Caco-2 (cell line): ENCODE measurements around the gene PTPN14. TPM values are rescaled to one million over a fixed set of nuclear protein-coding genes. Genes with fewer than 3 reads are reported as not detected.

Experiments used
- BruUV-seq: library from RNA; stranded (reverse); fragments of 400-500 nt; replicated peaks from 2 replicates; lab custom pipeline; 2021; lab: Mats Ljungman, UMichigan
- CTCF ChIA-PET: fragments of 300-600 bp; sonication (Branson Sonifier 250); formaldehyde crosslinking; loops from one replicate; lab custom pipeline; 2022; ENCODE audit warnings: antibody characterized with exemption; lab: Charles Lee
- POLR2A ChIA-PET: fragments of 300-600 bp; sonication (Branson Sonifier 250); formaldehyde crosslinking; loops from one replicate; lab custom pipeline; 2022; ENCODE audit warnings: antibody characterized with exemption; lab: Charles Lee
- DNase-seq, 2 experiments: peaks; one replicate each; pipeline versions ENCODE4 v3.0.0 to v3.0.0-alpha.2; 2020 to 2022
- H3K27me3 ChIP-seq: replicated peaks from 2 replicates; pipeline ENCODE4 v1.6.0; 2011; ENCODE audit warnings: low read length; ENCODE audit not compliant: control insufficient read depth, insufficient read depth
- H3K36me3 ChIP-seq: 2 replicates; pipeline ENCODE4 v1.5.1; 2011; ENCODE audit warnings: low read length; ENCODE audit not compliant: control insufficient read depth, insufficient read depth
- H3K4me1 ChIP-seq: fragments of 250-450 bp; sonication (Bioruptor Pico); 2 replicates; pipeline ENCODE4 v1.5.1; 2020; ENCODE audit warnings: mild to moderate bottlenecking
- H3K4me3 ChIP-seq: 2 replicates; pipeline ENCODE4 v1.5.1; 2011; ENCODE audit warnings: low read depth, mild to moderate bottlenecking, control low read depth, low read length
- H3K9me3 ChIP-seq: fragments of 250-450 bp; sonication (Bioruptor Pico); 2 replicates; pipeline ENCODE4 v1.5.1; 2020; ENCODE audit warnings: mild to moderate bottlenecking, moderate library complexity
- H3K27ac Mint-ChIP-seq: one replicate; pipeline ENCODE4 v1.8.0; 2022; ENCODE audit warnings: mixed read lengths; ENCODE audit not compliant: unreplicated experiment
- H3K27me3 Mint-ChIP-seq: one replicate; pipeline ENCODE4 v1.8.0; 2022; ENCODE audit warnings: mixed read lengths; ENCODE audit not compliant: insufficient read depth, unreplicated experiment
- H3K36me3 Mint-ChIP-seq: one replicate; pipeline ENCODE4 v1.8.0; 2022; ENCODE audit warnings: mild to moderate bottlenecking, mixed read lengths; ENCODE audit not compliant: insufficient read depth, unreplicated experiment
- H3K4me1 Mint-ChIP-seq: one replicate; pipeline ENCODE4 v1.8.0; 2022; ENCODE audit warnings: low read depth, mixed read lengths; ENCODE audit not compliant: unreplicated experiment
- H3K4me3 Mint-ChIP-seq: one replicate; pipeline ENCODE4 v1.8.0; 2022; ENCODE audit warnings: mild to moderate bottlenecking, moderate library complexity, mixed read lengths; ENCODE audit not compliant: unreplicated experiment
- H3K9me3 Mint-ChIP-seq: one replicate; pipeline ENCODE4 v1.8.0; 2022; ENCODE audit warnings: mixed read lengths; ENCODE audit not compliant: unreplicated experiment
- CTCF ChIP-seq, 2 experiments: fragments of 200-600 bp in 1 of 2; IDR thresholded peaks; 1 replicate in 1 of 2; 2 replicates in 1 of 2; pipeline versions ENCODE4 v1.5.1 to v1.8.0; 2011 to 2022; ENCODE audit warnings: antibody characterized with exemption in 1 of 2, control low read depth in 1 of 2, inconsistent platforms in 1 of 2, low read depth in 1 of 2, low read length in 1 of 2, mild to moderate bottlenecking in 1 of 2, moderate library complexity in 1 of 2; ENCODE audit not compliant: insufficient read depth in 1 of 2, severe bottlenecking in 1 of 2, unreplicated experiment in 1 of 2
- intact Hi-C: fragments of 100-400 bp; cut with micrococcal nuclease; formaldehyde crosslinking; loops from one replicate; pipeline ENCODE4 v1.10.0; 2022; ENCODE audit not compliant: unreplicated experiment
- total RNA-seq: library from RNA; stranded (reverse); gene quantifications from 2 replicates; pipeline ENCODE4 v1.2.3, GENCODE V29; 2022

PTPN14 gene
- total RNA-seq, 1 experiment from 2014 or later, result 103 TPM

- Mint-ChIP-seq H3K4me3 (peak overlapping the region; percentile 81), H3K36me3 (peaks cover 50% of the 10 kb centered on the region), H3K4me1 (peaks cover 30% of the 10 kb centered on the region), H3K9me3 (no peaks in the 10 kb centered on the region), H3K27me3 (no peaks in the 10 kb centered on the region), H3K27ac (peak overlapping the region; percentile 97)
- H3K27me3 ChIP-seq, result no peaks in the 10 kb centered on the region
- intact Hi-C loops, result loop anchor here (1.0 to 5.0 kb wide), 4 partner anchors 85 to 270 kb away; partner anchors contain the start of gene SMYD2
- BruUV-seq, result TSS peak; percentile 84
- no peaks in the 10 kb centered on the region for H3K36me3 ChIP-seq
- no peak for TF ChIP-seq CTCF (IDR thresholded peaks at IDR 0.05; ENCODE audit: insufficient read depth in 1 of 2, low read depth in 1 of 2, low read length in 1 of 2, severe bottlenecking in 1 of 2, unreplicated experiment in 1 of 2)
- no peaks in the 10 kb centered on the region for H3K9me3 ChIP-seq
- ChIA-PET CTCF (interaction anchor here (0.6 to 2.4 kb wide), 8 partner anchors 22 to 222 kb away, joined by 3 to 11 read pairs (median 3); no protein-coding TSS in a partner anchor), POLR2A (interaction anchor here (0.6 to 1.7 kb wide), 19 partner anchors 10 to 296 kb away, joined by 3 to 19 read pairs (median 5); no protein-coding TSS in a partner anchor)
- H3K4me1 ChIP-seq, result peaks cover 49% of the 10 kb centered on the region
- peak overlapping the region; percentile 72 for H3K4me3 ChIP-seq
- DNase-seq, result peak; percentile 91 to 95
These were observed 789 bp upstream of the PTPN14 start for GRCh38 chr1:214552174-214552608.

DNA sequence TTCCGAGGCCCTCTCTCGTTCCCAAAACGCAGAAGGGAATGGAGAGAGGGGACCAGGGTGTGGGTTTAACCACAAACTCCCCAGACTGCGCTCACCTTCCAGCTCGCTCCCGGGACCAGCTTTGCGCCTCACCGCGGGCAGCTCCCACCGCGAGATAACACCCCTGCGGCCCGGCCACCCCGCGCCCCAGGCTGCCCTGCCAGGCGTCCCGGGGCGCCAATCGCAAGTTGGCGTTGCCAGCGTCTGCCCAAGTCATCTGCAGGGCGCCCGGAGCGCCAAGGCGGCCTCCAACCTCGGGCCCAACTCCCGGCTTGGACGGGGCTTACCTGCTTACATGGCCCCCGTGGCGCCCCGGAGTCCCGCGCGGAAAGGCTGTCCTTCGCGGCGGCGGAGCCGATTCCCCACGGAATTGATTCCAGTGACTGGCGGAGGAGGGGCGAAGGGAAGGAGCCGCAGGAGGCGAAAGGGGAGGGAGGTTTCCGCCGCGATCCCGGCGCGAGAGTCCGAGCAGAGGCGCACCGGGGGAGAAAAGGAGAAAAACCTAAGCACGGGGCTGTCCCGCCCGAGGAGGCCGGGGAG lies 456 bp downstream of the PTPN14 start:
- no TSS peak for BruUV-seq
- intact Hi-C loops, result loop anchor here (1.0 to 5.0 kb wide), 6 partner anchors 34 to 269 kb away; partner anchors contain the start of gene SMYD2
- ChIA-PET POLR2A (interaction anchor here (0.5 to 2.3 kb wide), 15 partner anchors 12 to 1943 kb away, joined by 3 to 19 read pairs (median 6); partner anchors contain the start of gene ATF3), CTCF (interaction anchor here (0.7 to 2.4 kb wide), 3 partner anchors 35 to 218 kb away, joined by 3 to 11 read pairs (median 4); no protein-coding TSS in a partner anchor)
- H3K36me3 ChIP-seq, result no peaks in the 10 kb centered on the region
- H3K27me3 ChIP-seq, result no peaks in the 10 kb centered on the region
- H3K9me3 ChIP-seq, result no peaks in the 10 kb centered on the region
- H3K4me3 ChIP-seq, result peak overlapping the region; percentile 94
- peaks cover 33% of the 10 kb centered on the region for H3K4me1 Mint-ChIP-seq
- H3K27me3 Mint-ChIP-seq, result no peaks in the 10 kb centered on the region
- peaks cover 50% of the 10 kb centered on the region for H3K4me1 ChIP-seq
- peak overlapping the region; percentile 97 for H3K27ac Mint-ChIP-seq
- no peak for TF ChIP-seq CTCF (IDR thresholded peaks at IDR 0.05; ENCODE audit: insufficient read depth in 1 of 2, low read depth in 1 of 2, low read length in 1 of 2, severe bottlenecking in 1 of 2, unreplicated experiment in 1 of 2)
- H3K4me3 Mint-ChIP-seq, result peak overlapping the region; percentile 81
- H3K36me3 Mint-ChIP-seq, result peaks cover 58% of the 10 kb centered on the region
- DNase-seq, result peak; percentile 52 to 56
- no peaks in the 10 kb centered on the region for H3K9me3 Mint-ChIP-seq

GRCh38 chr1:214550013-214550856 lies 1.2 kb downstream of the PTPN14 start:
- peaks cover 51% of the 10 kb centered on the region for H3K4me1 ChIP-seq
- intact Hi-C loops, result loop anchor here (5.0 kb wide), 2 partner anchors 83 to 268 kb away; partner anchors contain the start of gene SMYD2
- no peaks in the 10 kb centered on the region for H3K9me3 Mint-ChIP-seq
- H3K27me3 Mint-ChIP-seq, result no peaks in the 10 kb centered on the region
- H3K27me3 ChIP-seq, result no peaks in the 10 kb centered on the region
- CTCF ChIA-PET, result interaction anchor here (0.7 to 1.5 kb wide), 4 partner anchors 34 to 143 kb away, joined by 3 to 11 read pairs (median 4); no protein-coding TSS in a partner anchor
- peak; percentile 21 to 28 for TF ChIP-seq CTCF (IDR thresholded peaks at IDR 0.05; ENCODE audit: insufficient read depth in 1 of 2, low read depth in 1 of 2, low read length in 1 of 2, severe bottlenecking in 1 of 2, unreplicated experiment in 1 of 2)
- H3K4me3 ChIP-seq, result peak overlapping the region; percentile 94
- H3K4me3 Mint-ChIP-seq, result peak overlapping the region; percentile 81
- peaks cover 64% of the 10 kb centered on the region for H3K36me3 Mint-ChIP-seq
- no peaks in the 10 kb centered on the region for H3K9me3 ChIP-seq
- H3K36me3 ChIP-seq, result no peaks in the 10 kb centered on the region
- H3K27ac Mint-ChIP-seq, result peak overlapping the region; percentile 97
- BruUV-seq, result TSS peak; percentile 27
- POLR2A ChIA-PET, result interaction anchor here (0.6 to 2.3 kb wide), 2 partner anchors 11 to 43 kb away, joined by 3 to 10 read pairs; no protein-coding TSS in a partner anchor
- peak in 1 of 2 experiments; percentile 28 for DNase-seq
- H3K4me1 Mint-ChIP-seq, result peaks cover 34% of the 10 kb centered on the region
